IPS-20b (cell line): ENCODE measurements around the gene FBXL20.
"Not testable (repeated sequence)": the region's sequence is repeated elsewhere in the genome, so short reads cannot be mapped to it uniquely, and the experiment has no call there.

Experiments used
- H3K27ac ChIP-seq: one replicate; pipeline ENCODE4 v1.5.1; 2013; ENCODE audit warnings: low read length
- H3K27me3 ChIP-seq: 2 replicates; pipeline ENCODE4 v1.6.1; 2013; ENCODE audit warnings: mild to moderate bottlenecking, low read length, inconsistent platforms; ENCODE audit not compliant: insufficient read depth
- H3K36me3 ChIP-seq: 2 replicates; pipeline ENCODE4 v1.6.1; 2013; ENCODE audit warnings: low read depth, mild to moderate bottlenecking, inconsistent platforms, low read length, moderate library complexity; ENCODE audit not compliant: insufficient read depth
- H3K4me1 ChIP-seq: 2 replicates; pipeline ENCODE4 v1.6.1; 2013; ENCODE audit warnings: mild to moderate bottlenecking, control low read depth, inconsistent platforms, low read length, moderate library complexity; ENCODE audit not compliant: insufficient read depth
- H3K4me3 ChIP-seq: 2 replicates; pipeline ENCODE4 v1.5.1; 2013; ENCODE audit warnings: mild to moderate bottlenecking, low read length, inconsistent platforms
- H3K9ac ChIP-seq: 2 replicates; pipeline ENCODE4 v1.6.1; 2013; ENCODE audit warnings: low read depth, mild to moderate bottlenecking, inconsistent platforms, low read length, moderate library complexity
- H3K9me3 ChIP-seq: 2 replicates; pipeline ENCODE4 v1.6.1; 2013; ENCODE audit warnings: mild to moderate bottlenecking, low read depth, low read length, inconsistent platforms; ENCODE audit not compliant: insufficient read depth

FBXL20 gene, protein sequence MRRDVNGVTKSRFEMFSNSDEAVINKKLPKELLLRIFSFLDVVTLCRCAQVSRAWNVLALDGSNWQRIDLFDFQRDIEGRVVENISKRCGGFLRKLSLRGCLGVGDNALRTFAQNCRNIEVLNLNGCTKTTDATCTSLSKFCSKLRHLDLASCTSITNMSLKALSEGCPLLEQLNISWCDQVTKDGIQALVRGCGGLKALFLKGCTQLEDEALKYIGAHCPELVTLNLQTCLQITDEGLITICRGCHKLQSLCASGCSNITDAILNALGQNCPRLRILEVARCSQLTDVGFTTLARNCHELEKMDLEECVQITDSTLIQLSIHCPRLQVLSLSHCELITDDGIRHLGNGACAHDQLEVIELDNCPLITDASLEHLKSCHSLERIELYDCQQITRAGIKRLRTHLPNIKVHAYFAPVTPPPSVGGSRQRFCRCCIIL

DNA sequence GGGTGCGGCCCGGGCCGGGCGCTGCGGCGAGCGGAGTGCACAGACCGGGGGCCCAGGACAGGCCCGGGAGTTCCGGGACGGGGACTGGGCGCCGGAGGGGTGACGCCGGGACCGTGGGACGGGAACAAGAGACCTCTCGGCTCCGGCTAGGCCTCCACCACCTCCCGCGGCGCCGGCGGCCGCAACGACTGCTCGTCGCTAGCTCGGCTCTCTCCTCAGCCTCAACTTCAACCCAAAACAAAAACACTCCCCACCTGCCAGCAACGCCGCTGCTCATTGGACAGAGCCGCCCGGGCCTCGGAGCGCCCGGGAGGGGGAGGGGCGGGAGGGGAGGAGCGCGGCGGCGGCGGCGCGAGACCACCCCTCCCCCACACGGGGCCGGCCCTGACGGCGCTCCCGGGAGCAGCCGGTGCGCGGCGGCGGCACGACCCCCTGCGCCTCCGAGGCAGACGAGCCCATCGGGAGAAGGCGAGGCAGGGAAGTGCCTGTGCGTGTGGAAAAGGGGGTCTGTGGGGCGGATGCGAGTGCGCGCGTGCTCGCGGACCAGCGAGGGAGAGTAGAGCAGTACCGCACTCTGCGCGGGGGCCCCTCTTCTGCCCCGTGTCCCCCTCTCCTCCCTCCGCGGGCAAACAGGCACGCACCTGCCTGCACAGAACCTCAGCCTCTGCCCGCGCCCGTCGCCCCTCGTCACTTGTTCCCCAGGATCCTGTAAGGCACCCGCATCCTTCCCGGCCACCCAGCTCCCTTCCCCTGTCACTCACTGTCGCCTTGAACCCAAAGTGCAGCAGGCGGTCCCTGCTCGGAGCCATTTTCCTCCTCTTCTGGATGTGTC lies at the start of gene FBXL20:
Gene FBXL20, minus strand, starts transcription at position 215 of the 832 bp plus-strand sequence. CDS start 224 bp downstream, outside the sequence.
- Histone ChIP-seq H3K27ac (no peak within 1 kb of the TSS), H3K9ac (peak within 1 kb of the TSS; percentile 80), H3K4me3 (peak within 1 kb of the TSS; percentile 80), H3K9me3 (no peaks in the 10 kb centered on the region), H3K36me3 (peaks cover 11% of the 10 kb centered on the region; the same call in 1 of the 2 replicates), H3K27me3 (peaks cover 10% of the 10 kb centered on the region; the same call in 1 of the 2 replicates), H3K4me1 (peaks cover 3% of the 10 kb centered on the region; the same call in 1 of the 2 replicates)

DNA sequence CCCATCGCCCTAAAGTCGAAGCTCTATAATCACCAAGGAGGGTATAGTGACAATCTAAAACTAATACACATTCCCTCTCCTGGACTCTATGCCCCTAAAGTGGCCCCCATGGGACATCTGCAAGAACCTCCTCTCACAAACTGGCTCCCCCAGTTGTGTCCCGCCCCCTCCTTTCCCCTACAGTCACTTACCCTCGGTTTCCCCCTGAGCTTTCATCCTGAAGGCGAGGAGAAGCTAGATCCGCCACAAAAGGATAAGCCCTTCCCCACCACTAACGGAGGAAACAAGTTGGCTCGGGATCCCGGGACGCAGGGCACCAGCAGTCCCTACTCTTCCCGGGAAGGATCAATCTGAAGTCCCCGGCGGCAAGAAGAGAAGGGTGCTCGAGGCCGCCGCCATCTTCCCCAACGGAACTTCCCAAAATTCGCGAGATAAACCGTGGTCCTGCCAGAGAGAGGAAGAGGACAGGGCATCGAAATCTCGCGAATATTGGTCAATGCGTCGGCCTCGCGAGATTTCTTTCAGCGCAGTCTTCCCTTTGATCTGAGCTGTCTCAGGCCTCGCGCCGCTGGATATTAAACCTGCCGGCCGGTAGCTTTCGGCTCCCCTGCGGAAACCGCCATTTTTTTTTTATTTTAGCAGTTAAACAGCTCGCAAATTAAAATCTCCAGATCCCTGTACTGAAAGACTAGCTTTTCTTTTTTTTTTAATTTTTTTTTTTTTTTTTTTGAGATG lies 49.6 kb upstream of the FBXL20 start, which contains the start of gene MED1:
Gene MED1, minus strand, starts transcription at position 417 of the 735 bp plus-strand sequence. Its CDS starts 201 bp downstream, at position 216.
- Histone ChIP-seq H3K27me3 (no peaks in the 10 kb centered on the region), H3K27ac (peak within 1 kb of the TSS; percentile 49)

DNA sequence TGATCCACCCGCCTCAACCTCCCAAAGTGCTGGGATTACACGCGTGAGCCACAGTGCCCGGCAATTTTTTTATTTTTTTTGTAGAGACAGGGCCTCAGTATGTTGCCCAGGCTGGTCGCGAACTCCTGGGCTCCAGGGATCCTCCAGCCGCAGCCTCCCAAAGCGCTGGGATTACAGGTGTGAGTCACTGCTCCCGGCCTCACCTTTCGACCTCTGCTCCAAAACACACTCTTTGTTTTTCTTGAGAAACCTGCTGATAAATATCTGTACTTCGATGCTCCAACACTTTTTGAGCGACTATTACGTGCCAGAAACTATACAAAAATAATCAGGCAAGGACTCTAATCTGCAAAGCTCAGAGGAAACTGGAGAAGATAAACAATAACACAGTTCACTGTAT lies 48.6 kb upstream of the FBXL20 start:
- Histone ChIP-seq H3K27me3 (no peaks in the 10 kb centered on the region), H3K27ac (no peak overlapping the region), H3K9ac (peak overlapping the region; percentile 98), H3K9me3 (no peaks in the 10 kb centered on the region), H3K36me3 (peaks cover 29% of the 10 kb centered on the region), H3K4me3 (peak overlapping the region; percentile 82), H3K4me1 (no peaks in the 10 kb centered on the region; the same call in 1 of the 2 replicates)

More for the DNA sequence above, 49.6 kb upstream of the FBXL20 start, which contains the start of gene MED1:
- Histone ChIP-seq H3K9me3 (no peaks in the 10 kb centered on the region), H3K4me1 (no peaks in the 10 kb centered on the region; the same call in 1 of the 2 replicates), H3K36me3 (peaks cover 20% of the 10 kb centered on the region), H3K9ac (peak within 1 kb of the TSS; percentile 98), H3K4me3 (peak within 1 kb of the TSS; percentile 82)

DNA sequence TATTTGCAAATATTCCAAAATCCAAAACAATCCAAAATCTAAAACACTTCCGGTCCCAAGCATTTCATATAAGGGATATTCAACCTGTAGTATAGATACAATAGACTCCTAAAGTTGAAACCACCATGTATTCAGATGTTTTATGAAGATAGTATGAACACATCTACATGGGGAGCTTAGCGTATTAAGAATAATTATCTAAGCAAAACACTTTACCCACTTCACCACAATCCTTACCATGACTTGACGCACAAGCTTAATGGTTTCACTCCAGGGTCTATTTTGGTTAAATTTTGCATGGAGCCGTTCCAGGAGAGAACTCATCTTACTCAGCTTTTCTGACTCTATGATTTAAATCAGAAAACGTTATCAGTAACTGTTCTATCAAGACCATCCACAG lies 46.1 kb upstream of the FBXL20 start:
- H3K27me3 ChIP-seq, result no peaks in the 10 kb centered on the region
- H3K36me3 ChIP-seq, result peaks cover 51% of the 10 kb centered on the region
- H3K4me3 ChIP-seq, result no peak overlapping the region
- no peaks in the 10 kb centered on the region; the same call in 1 of the 2 replicates for H3K4me1 ChIP-seq
- H3K27ac ChIP-seq, result no peak overlapping the region
- no peak overlapping the region for H3K9ac ChIP-seq
- H3K9me3 ChIP-seq, result no peaks in the 10 kb centered on the region

DNA sequence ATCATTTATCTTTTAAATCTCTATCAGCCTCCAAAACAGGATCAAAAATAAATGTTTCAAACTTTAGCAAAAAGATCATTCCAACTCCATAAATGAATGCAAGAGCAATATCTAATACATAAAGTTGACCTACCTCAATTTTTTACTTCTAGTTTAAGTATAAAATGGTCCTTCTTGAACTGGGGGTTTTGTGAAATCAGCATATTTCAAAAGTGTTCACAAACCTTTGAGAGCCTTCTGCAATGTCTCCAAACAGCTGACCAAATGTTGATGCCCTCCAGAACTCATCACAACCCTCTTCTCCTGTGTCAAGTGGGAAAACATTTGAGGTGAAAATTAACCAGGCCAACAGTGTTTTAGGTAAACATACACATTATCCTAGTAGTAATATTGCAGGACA lies 41.9 kb upstream of the FBXL20 start:
- Histone ChIP-seq H3K4me1 (no peaks in the 10 kb centered on the region), H3K9me3 (no peaks in the 10 kb centered on the region), H3K27ac (no peak overlapping the region), H3K36me3 (peaks cover 91% of the 10 kb centered on the region), H3K9ac (no peak overlapping the region), H3K27me3 (no peaks in the 10 kb centered on the region), H3K4me3 (no peak overlapping the region)

DNA sequence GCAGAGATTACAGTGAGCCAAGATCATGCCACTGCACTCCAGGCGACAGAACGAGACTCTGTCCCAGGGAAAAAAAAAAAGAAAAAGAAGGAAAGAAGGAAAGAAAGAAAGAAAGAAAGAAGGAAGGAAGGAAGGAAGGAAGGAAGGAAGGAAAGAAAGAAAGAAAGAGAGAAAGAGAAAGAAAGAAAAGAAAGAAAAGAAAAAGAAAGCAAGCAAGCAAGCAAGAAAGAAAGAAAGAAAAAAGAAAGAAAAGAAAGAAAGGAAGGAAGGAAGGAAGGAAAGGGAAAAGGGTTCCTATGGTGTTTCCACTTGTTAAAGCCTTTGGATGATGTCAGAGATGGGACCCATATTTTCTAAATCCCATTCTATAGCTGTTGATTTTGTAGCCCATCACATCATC lies 38.4 kb upstream of the FBXL20 start:
- not testable (repeated sequence) for H3K9me3 ChIP-seq, H3K4me1 ChIP-seq, H3K27me3 ChIP-seq, H3K27ac ChIP-seq, H3K9ac ChIP-seq, H3K4me3 ChIP-seq
- peaks cover 89% of the 10 kb centered on the region for H3K36me3 ChIP-seq

DNA sequence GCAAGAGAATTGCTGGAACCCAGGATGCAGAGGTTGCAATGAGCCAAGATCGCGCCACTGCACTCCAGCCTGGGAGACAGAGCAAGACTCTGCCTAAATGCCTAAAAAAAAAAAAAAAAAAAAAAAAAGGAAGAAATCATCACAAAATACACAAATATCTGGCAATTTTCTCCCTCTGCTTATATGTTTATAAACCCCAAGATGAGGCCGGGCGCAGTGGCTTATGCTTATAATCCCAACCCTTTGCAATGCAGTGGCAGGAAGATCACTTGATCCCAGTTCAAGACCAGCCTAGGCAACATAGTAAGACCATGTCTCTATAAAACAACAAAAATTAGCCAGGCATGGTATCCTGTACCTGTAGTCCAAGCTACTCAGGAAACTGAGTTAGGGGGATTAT lies 28.2 kb upstream of the FBXL20 start:
- Histone ChIP-seq H3K4me3 (no peak overlapping the region), H3K36me3 (peaks cover 93% of the 10 kb centered on the region), H3K27me3 (no peaks in the 10 kb centered on the region), H3K9ac (no peak overlapping the region), H3K27ac (no peak overlapping the region), H3K9me3 (no peaks in the 10 kb centered on the region), H3K4me1 (no peaks in the 10 kb centered on the region)

DNA sequence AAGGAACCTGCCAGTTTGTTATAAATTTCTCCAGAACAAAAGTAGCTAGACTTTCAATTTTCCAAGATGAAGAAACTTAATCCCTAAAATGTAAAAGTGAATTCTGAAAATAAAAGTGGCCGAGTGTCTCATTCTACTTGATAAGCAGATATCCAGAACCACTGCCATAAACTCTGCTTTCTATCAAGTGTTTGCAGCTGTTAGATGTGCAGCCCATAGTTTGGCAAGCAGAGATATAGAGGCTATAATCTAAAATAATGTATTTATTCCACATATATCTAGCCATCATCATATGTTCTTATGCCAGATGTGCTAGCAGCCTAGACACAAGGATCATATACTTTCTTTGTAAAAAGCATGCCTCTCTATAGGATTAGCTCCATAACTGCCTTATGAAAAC lies 14.7 kb upstream of the FBXL20 start:
- Histone ChIP-seq H3K9me3 (no peaks in the 10 kb centered on the region), H3K27me3 (no peaks in the 10 kb centered on the region), H3K4me3 (no peak overlapping the region), H3K27ac (no peak overlapping the region), H3K4me1 (no peaks in the 10 kb centered on the region), H3K9ac (no peak overlapping the region), H3K36me3 (peaks cover 75% of the 10 kb centered on the region)

DNA sequence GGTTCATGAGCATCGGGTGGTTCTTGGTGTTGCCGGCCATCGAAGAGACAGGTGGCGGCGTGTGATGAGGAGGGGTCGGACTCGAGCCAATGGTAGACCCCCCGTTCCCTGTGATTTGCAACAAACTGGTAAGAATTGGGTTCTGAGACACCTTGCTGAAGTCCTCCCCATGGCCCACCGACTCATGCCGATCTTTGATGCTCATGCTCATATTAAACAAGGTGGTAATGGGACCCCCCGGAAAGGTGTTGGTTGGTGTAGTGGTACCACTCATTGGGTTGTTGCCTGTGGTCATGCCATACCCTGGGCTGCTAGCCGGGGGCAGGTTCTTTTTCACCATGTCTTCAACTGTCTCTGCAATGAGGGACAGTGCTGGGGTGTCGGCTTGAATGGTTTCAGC lies 8.9 kb upstream of the FBXL20 start:
- Histone ChIP-seq H3K4me3 (no peak overlapping the region), H3K36me3 (peaks cover 83% of the 10 kb centered on the region), H3K9ac (no peak overlapping the region), H3K27me3 (no peaks in the 10 kb centered on the region), H3K9me3 (no peaks in the 10 kb centered on the region), H3K4me1 (no peaks in the 10 kb centered on the region), H3K27ac (no peak overlapping the region)

DNA sequence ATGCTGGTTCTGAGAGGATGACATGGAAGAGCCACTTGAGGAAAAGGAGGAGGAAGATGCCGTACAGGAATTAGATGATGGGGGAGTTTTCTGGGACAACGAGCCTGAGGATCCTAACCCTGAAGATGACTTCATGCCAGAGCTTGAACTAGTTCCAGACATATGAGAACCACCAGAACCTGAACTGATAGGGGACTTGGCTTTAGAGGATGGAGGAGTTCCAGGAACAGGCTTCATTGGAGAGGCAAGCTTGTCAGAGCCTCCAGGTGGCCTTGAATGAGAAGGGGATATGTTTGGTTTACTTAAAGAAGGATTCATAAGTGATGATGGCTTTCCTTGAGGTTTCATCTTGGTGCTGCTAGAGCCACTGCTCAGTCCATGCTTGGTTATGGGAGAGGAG lies 6.9 kb upstream of the FBXL20 start:
- no peaks in the 10 kb centered on the region for H3K9me3 ChIP-seq
- H3K4me1 ChIP-seq, result no peaks in the 10 kb centered on the region
- H3K27me3 ChIP-seq, result no peaks in the 10 kb centered on the region
- no peak overlapping the region for H3K27ac ChIP-seq
- H3K4me3 ChIP-seq, result no peak overlapping the region
- no peak overlapping the region for H3K9ac ChIP-seq
- peaks cover 66% of the 10 kb centered on the region for H3K36me3 ChIP-seq

DNA sequence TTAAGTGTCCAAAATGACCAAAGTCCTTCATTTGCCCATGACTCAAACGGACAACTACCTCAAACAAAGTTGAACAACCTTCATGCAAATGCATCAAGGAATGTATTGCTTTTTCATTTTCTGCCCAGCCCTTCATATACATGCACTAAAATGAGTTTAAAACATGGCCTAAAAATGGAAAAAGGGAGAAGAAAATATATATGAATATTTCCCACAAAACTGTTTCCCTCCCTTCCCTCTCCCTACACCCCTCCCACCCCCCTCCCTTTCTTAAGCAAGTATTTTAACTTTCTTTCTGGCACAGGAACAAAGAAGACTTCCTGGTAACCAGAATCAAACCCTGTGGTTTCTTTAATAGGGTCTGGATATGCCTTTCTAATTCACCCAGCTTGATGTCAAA lies 5.5 kb upstream of the FBXL20 start:
- H3K27me3 ChIP-seq, result no peaks in the 10 kb centered on the region
- no peak overlapping the region for H3K27ac ChIP-seq
- H3K4me3 ChIP-seq, result no peak overlapping the region
- H3K36me3 ChIP-seq, result peaks cover 57% of the 10 kb centered on the region
- peaks cover 3% of the 10 kb centered on the region; the same call in 1 of the 2 replicates for H3K4me1 ChIP-seq
- H3K9ac ChIP-seq, result no peak overlapping the region
- no peaks in the 10 kb centered on the region for H3K9me3 ChIP-seq
